BE2C (cell line): ENCODE measurements around the gene LAMTOR3.

ENCODE experiments used
- DNase-seq: peaks from one replicate; pipeline ENCODE4 v3.0.0-alpha.2; 2020
- H3K27me3 ChIP-seq: fragments of 250-450 bp; sonication (Bioruptor Pico); 2 replicates; pipeline ENCODE4 v1.5.1; 2020; ENCODE audit warnings: mild to moderate bottlenecking
- H3K36me3 ChIP-seq: fragments of 250-450 bp; sonication (Bioruptor Pico); 2 replicates; pipeline ENCODE4 v1.5.1; 2020; ENCODE audit warnings: mild to moderate bottlenecking
- H3K4me1 ChIP-seq: fragments of 250-450 bp; sonication (Bioruptor Pico); 2 replicates; pipeline ENCODE4 v1.5.1; 2020
- H3K4me3 ChIP-seq: 2 replicates; pipeline ENCODE4 v1.5.1; 2011; ENCODE audit warnings: low read depth, low read length
- H3K9me3 ChIP-seq: fragments of 250-450 bp; sonication (Bioruptor Pico); 2 replicates; pipeline ENCODE4 v1.5.1; 2020
- TF ChIP-seq, protein P1 (sequence below): IDR thresholded peaks from 2 replicates; pipeline ENCODE4 v1.5.1; 2012; ENCODE audit warnings: mild to moderate bottlenecking, low read depth, low read length

The LAMTOR3 gene

DNA sequence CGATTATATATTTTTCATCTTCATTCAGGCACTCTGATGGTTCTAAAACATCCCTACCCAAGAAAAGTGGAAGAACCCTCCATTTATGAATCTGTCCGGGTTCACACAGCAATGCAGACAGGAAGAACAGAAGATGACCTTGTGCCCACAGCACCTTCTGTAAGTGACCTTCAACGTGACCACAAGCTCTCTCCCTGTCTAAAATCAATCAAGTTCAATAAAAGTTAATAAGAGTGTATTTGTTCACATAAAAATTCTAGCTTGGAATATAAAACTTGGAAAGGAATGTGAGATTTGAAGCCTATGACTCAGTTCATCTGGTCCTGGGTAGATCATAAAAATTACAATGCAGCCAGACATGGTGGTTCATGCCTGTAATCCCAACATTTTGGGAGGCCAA is 41.0 kb downstream of the LAMTOR3 start:
- H3K27me3 ChIP-seq, result peaks cover 8% of the 10 kb centered on the region
- H3K4me1 ChIP-seq, result no peaks in the 10 kb centered on the region
- TF ChIP-seq, protein P1, sequence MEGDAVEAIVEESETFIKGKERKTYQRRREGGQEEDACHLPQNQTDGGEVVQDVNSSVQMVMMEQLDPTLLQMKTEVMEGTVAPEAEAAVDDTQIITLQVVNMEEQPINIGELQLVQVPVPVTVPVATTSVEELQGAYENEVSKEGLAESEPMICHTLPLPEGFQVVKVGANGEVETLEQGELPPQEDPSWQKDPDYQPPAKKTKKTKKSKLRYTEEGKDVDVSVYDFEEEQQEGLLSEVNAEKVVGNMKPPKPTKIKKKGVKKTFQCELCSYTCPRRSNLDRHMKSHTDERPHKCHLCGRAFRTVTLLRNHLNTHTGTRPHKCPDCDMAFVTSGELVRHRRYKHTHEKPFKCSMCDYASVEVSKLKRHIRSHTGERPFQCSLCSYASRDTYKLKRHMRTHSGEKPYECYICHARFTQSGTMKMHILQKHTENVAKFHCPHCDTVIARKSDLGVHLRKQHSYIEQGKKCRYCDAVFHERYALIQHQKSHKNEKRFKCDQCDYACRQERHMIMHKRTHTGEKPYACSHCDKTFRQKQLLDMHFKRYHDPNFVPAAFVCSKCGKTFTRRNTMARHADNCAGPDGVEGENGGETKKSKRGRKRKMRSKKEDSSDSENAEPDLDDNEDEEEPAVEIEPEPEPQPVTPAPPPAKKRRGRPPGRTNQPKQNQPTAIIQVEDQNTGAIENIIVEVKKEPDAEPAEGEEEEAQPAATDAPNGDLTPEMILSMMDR, result no peak
- H3K36me3 ChIP-seq, result no peaks in the 10 kb centered on the region
- DNase-seq, result no peak
- H3K9me3 ChIP-seq, result no peaks in the 10 kb centered on the region
- no peak overlapping the region for H3K4me3 ChIP-seq

DNA sequence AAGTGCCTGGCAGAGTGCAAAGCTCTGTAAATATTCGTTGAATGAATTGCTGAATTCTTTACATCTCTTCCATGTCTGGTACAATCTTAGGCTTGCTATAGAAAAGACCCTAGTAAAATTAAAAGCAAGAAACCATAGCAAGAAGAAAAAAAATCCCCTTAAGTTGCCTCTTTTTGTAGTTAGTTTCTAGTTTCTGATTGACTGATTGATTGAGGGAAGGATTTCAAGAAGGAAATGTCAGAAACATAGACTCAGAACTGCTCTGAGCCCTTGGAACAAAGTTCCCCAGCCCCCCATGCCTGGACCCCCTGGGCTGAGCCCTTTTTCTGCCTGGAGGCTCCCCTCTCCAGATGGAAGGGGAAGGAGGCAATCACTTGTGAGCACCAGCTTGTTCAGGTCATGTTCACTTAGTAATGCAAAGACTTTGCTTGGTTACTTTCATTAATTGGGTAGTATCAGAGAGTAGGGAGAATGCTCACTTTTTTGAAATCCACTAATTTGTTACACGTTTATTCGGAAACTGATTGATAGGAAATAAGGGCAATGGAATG is 42.0 kb downstream of the LAMTOR3 start:
- H3K27me3 ChIP-seq, result peaks cover 3% of the 10 kb centered on the region; the same call in 1 of the 2 replicates
- TF ChIP-seq, protein P1, result no peak
- H3K4me1 ChIP-seq, result no peaks in the 10 kb centered on the region
- H3K4me3 ChIP-seq, result no peak overlapping the region
- H3K36me3 ChIP-seq, result no peaks in the 10 kb centered on the region
- DNase-seq, result no peak
- no peaks in the 10 kb centered on the region for H3K9me3 ChIP-seq

DNA sequence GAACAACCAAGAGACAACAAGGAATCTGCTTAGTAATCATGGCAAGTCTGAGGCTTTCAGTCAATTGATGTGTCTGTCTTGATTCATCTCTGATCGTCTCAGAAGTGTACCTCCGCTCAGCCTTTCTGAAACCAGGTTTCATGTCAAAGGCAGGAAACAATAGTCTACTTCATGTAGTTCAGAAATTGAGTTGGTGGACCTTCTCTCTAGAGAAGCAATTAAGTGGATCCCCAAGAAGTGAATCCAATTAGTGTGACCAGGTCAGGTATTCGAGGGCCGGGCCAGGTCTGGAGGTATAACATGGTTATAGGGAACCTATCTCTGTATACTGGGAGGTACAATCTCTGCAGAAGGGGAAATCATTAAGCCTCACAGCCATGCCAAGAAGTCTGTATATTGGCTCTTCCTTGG is 45.6 kb downstream of the LAMTOR3 start:
- Histone ChIP-seq H3K27me3 (no peaks in the 10 kb centered on the region), H3K4me3 (no peak overlapping the region), H3K36me3 (no peaks in the 10 kb centered on the region), H3K4me1 (no peaks in the 10 kb centered on the region), H3K9me3 (no peaks in the 10 kb centered on the region)
- DNase-seq, result no peak
- TF ChIP-seq, protein P1, result no peak

DNA sequence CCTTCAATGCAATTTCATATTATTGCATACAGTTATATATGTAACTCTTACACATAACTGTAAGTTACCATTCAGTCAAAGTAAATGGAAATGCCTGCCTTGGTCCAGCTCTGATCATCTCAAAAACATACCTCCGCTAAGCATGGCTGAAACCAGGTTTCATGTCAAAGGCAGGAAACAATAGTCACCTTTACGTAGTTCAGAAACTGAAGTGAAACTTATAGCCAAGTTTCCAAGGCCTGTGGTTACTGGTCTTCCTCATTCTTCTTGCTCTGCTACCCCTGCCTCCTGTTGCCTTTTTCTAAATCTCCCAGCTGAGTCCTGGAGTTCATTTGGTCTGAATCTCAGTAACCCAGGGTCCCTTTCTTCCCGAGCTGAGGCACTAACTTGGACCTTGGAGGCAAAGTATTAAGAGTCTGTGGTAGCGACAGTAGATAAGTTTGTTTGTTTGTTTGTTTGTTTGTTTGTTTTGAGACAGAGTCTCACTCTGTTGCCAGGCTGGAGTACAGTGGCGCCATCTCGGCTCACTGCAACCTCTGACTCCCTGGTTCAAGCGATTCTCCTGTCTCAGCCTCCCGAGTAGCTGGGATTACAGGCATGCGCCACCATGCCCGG is 46.8 kb downstream of the LAMTOR3 start:
- no peaks in the 10 kb centered on the region for H3K9me3 ChIP-seq
- DNase-seq, result no peak
- H3K36me3 ChIP-seq, result no peaks in the 10 kb centered on the region
- H3K27me3 ChIP-seq, result no peaks in the 10 kb centered on the region
- TF ChIP-seq, protein P1, result no peak
- H3K4me3 ChIP-seq, result no peak overlapping the region
- no peaks in the 10 kb centered on the region for H3K4me1 ChIP-seq

DNA sequence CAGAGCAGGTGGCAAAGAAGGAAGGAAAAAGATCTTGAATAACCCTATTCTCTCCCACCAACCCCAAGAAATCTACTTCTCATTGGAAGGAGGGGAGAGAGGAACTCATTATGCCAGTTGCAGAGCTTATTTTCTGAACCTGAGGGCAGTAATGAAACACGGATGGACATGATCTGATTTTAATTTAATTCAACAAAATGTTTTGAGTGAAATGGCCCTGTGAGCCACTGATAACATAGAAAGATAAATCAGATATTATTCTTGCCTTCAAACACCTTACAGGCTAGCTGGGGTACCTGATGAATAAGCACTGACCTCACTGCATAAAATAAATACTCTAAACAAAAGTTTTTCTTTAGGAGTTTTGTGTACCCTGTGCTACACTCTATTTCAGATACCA is 47.3 kb downstream of the LAMTOR3 start:
- TF ChIP-seq, protein P1, result no peak
- Histone ChIP-seq H3K4me3 (no peak overlapping the region), H3K4me1 (no peaks in the 10 kb centered on the region), H3K9me3 (no peaks in the 10 kb centered on the region), H3K27me3 (no peaks in the 10 kb centered on the region), H3K36me3 (no peaks in the 10 kb centered on the region)
- no peak for DNase-seq

DNA sequence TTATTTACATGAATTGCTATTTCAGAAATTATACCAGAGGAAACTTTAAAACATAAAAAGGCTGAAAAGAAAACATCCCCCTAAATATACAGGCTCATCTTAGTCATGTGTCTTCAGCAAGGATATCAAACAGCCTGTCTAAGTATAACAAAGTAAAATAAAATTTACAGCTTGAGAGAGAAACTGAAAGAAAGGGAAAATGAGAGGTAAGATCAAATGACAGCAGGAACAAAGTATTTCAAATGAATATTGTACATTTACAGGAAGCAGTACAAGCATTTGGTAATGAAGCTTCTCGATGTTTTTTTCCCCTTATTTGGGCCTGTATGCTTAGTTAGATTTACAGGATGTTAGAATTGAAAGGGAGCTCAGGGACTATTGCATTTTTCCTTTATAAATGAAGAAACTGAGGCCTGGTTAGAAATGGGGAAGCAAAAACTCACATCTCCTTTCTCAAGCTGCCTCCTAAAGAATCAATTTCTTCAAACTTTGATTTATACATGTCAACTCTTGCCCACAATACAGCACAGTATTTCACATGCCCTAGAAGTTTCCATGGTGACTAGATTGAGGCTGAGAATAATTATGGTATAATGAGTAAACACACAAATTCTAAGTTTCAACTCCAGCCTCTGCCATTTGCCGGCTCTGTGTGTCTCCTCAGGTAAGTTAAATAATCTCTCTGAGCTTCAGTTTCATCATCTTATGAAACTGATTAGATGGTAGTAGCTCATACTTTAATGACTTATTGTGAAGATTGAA is 48.3 kb downstream of the LAMTOR3 start:
- no peak for DNase-seq
- H3K27me3 ChIP-seq, result no peaks in the 10 kb centered on the region
- H3K9me3 ChIP-seq, result no peaks in the 10 kb centered on the region
- H3K36me3 ChIP-seq, result no peaks in the 10 kb centered on the region
- TF ChIP-seq, protein P1, result no peak
- no peaks in the 10 kb centered on the region for H3K4me1 ChIP-seq
- H3K4me3 ChIP-seq, result no peak overlapping the region
